IPS DF 19.7 (cell line): Measurements from ENCODE around the gene SSBP3.
"Not testable (repeated sequence)": the region's sequence is repeated elsewhere in the genome, so short reads cannot be mapped to it uniquely, and the experiment has no call there.

Source experiments
- DNase-seq: peaks from one replicate; pipeline ENCODE4 v3.0.0-alpha.2; 2013; ENCODE audit warnings: low read depth, low spot score

SSBP3 gene

DNA sequence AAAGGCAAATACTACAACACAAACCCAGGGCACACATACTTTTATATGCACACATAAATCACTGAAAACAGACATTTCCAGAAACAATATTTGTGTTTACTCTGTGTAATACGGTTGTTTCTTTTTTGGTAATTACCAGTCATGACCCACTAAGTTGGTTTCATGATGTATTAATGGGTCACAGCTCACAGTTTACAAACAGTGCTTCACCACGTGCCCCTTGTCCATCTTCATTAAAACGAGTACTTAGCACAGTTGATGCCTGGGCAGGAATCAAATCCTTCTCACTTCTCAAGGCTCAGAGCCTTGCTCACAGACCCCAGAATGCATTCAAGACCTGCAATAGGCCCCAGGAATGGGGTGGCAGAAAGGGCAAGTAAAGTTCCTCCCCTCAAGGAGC lies 13.8 kb downstream of the SSBP3 start:
- no peak for DNase-seq

GRCh38 chr1:54391450-54392209 lies 14.6 kb downstream of the SSBP3 start:
- DNase-seq, result no peak

DNA sequence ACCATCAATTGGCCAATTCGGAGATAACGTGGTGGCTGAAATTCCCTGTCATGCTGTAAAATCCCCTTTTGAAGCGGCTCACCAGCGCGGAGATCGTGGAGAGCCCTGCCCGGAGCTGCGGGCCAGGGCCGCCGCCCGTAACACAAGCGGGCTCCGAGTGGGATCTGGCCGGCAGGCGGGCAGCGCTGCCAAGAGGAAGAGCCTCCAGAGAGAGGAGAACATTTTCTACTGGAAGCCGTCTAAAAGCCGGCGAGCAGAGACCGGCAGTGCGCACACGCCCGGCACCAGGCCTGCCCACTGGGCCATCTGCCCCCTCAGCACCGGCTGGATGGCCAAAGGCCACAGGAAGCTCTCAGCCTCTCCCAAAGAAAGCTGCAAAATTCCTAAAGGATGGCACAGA lies 15.5 kb downstream of the SSBP3 start:
- no peak for DNase-seq

- not testable (repeated sequence) for DNase-seq
Measured at GRCh38 chr1:54389608-54390007, 16.6 kb downstream of the SSBP3 start.

DNA sequence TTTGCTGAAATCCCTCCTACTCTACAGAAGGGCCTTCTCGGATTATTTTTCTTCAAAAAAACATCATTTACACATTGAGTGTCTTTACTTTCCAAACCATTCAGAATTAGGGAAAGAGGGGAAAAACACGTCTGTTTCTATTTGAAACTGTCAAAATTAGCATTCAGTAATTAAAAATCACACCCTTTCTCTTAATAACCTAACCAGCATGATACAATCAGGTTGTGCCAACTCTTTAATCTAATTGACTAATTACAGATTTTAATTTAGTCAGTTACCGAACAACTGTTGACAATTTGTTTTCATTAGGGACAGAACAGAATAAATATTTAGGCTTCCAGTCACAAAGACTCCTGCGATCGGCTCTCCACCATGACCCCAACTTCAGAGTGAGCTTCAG lies 18.8 kb downstream of the SSBP3 start:
- DNase-seq, result no peak

GRCh38 chr1:54385727-54386022 lies 20.5 kb downstream of the SSBP3 start:
- no peak for DNase-seq

- no peak for DNase-seq
Measured at GRCh38 chr1:54384918-54385726, 21.1 kb downstream of the SSBP3 start.

GRCh38 chr1:54384471-54384870 lies 21.7 kb downstream of the SSBP3 start:
- no peak for DNase-seq

DNA sequence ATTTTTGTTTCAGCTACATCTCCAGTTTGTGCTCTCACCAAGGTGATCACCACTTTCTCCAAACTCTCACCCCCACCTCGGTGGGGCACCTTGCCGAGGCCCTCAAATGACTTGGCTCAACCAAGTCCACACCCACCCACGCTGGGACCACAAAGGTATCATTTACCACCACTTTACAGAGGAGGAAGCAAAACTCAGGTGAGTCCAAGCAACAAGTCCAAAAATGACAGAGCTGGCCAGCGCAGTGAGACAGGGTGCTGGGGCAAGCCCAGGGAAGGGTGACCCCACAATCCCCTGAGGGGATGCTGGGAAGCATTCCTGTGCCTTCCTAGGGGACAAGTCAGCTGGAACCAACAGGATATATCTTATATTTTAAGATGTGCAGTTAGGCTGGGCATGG lies 24.7 kb downstream of the SSBP3 start:
- DNase-seq, result no peak

- no peak for DNase-seq
Measured at GRCh38 chr1:54380290-54380882, 25.8 kb downstream of the SSBP3 start.

DNA sequence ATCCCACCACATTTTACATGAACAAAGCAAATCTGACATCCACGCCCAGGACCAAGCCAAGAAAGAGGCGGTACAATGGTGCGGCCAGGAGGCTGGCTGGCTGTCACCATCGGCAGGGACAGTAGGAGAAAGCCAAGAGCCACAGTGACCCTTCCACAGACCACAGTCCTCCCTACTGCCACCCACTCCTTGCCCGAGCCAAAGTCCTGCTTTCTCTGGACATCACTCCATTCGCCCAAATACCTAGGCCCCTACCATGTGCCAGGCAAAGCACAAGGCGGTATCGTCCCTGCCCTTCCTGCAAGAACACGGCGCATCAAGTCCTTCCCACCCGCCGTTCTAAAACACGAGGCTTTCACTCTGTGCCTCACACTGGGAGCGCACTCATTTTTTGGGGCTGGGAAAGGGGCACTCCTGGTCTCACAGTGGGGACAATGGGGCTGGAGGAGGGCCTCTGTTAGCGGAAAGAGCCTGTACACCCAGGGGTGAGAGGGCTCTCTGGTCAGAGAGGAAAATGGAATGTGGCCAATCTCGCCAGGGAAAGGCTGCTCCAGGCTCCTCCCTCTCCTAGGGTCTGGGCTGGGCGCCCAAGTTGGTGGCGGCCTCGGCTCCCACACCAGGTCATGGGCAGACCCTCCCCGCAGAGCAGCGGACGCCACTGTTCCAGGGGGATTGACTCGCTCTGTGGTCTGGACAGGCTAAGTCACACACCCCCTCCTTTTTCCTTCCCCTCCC lies 26.5 kb downstream of the SSBP3 start:
- no peak for DNase-seq

GRCh38 chr1:54378874-54379554 lies 27.2 kb downstream of the SSBP3 start:
- DNase-seq, result no peak

GRCh38 chr1:54378157-54378873 lies 27.9 kb downstream of the SSBP3 start:
- DNase-seq, result no peak

GRCh38 chr1:54377040-54377691 lies 29.0 kb downstream of the SSBP3 start:
- no peak for DNase-seq

- no peak for DNase-seq
Measured at GRCh38 chr1:54376430-54377039, 29.7 kb downstream of the SSBP3 start.

DNA sequence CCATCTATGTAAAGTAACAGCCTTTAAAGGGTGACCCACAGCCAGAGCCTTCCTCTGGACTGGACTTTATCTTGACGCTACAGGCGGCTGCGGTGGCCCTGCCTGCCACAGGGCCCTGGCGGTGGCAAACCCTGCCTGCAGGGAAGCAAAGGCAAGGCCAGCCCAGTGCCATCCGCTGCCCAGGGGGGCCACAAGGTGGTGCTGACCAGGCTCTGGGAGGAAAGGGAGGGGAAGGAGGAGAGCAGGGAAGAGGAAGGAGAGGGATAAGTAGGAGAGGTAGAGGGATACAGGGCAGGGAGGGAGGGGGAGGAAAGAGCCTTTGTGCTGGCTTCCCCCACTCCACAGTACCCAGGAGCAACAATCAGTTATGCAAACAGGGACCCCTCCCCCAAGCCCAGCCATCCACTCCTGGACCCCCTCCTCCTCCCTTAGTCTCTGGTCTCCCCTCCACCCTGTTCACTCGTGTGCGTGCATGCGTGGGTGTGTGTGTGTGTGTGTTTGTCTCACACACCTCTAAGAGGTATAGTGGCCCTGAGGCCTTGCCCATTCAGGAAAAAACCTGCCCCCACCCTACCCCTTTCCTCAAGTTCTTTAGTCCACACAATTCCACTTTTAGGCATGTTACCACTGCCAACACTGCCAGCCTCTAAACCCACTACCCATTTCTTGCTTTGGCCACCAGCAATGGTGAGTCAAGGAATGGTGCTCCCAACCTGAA lies 30.3 kb downstream of the SSBP3 start:
- peak; percentile 48 for DNase-seq

DNA sequence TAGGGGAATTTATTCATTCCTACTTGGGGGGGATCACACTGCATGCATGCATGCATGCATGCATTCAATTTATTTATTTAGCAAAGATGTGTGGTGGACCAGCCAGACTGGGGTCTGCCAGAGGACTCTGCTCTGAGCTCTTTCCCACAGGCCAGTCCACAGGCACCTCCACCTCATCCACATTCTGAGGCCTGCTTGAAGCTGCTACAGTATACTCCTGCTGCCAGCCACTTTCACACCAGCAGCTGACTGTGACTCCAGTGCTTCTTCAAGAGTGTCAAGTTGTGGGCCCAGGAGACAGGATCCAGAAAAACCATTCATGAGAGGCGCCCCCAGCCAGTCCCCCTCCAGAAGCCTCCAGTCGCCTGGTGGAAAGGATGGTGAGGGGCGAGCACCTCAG lies 30.9 kb downstream of the SSBP3 start:
- no peak for DNase-seq

GRCh38 chr1:54374766-54375165 lies 31.4 kb downstream of the SSBP3 start:
- no peak for DNase-seq

GRCh38 chr1:54372978-54373377 lies 33.2 kb downstream of the SSBP3 start:
- no peak for DNase-seq
